ENCODE results near the gene USP34.
"Not testable (repeated sequence)": the region's sequence is repeated elsewhere in the genome, so short reads cannot be mapped to it uniquely, and the experiment has no call there.

USP34 gene

GRCh38 chr2:61244694-61245093 is 226.2 kb downstream of the USP34 start:
- no peak for DNase-seq

- no peak for DNase-seq
These were observed 229.6 kb downstream of the USP34 start for GRCh38 chr2:61241266-61241665.

DNA sequence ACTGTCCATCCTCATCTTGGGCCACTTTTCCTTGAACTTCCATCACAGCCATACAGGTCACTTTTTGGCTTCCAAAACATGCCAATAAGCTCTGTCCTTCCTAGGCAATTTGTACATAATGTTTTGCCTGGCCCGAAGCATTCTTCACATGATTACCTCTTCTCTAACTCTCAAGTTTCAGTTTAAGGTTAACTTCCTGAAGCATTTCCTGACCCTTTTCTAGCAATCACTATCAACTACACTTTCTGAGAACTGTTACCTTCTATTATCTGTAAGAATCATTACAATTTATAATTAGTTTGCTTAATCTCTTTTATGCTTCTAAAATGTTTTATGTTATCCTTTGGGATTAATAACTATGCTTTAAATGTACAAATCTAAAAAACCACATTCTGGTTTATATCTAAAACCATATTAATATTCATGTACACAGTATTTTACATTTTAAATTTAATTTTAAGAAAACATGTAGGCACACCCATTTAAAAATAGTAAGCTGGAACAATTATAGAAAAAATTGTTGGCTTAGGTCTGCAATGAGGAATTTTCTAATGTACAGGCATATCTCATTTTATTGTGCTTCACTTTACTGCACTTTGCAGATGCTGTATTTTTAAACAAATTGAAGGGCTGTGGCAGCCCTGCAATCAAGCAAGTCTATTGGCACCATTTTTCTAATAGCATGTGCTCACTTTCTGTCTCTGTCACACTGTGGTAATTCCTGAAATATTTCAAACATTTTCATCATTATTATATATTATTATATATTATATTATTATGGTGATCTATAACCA is 232.5 kb downstream of the USP34 start:
- no peak for DNase-seq

GRCh38 chr2:61235716-61236115 is 235.2 kb downstream of the USP34 start:
- DNase-seq, result no peak

GRCh38 chr2:61233581-61233980 is 237.3 kb downstream of the USP34 start:
- no peak for DNase-seq

- no peak for DNase-seq
These were observed 241.0 kb downstream of the USP34 start for GRCh38 chr2:61229936-61230335.

GRCh38 chr2:61222567-61222966 is 248.3 kb downstream of the USP34 start:
- DNase-seq, result no peak

- no peak for DNase-seq
These were observed 249.1 kb downstream of the USP34 start for GRCh38 chr2:61221819-61222218.

DNA sequence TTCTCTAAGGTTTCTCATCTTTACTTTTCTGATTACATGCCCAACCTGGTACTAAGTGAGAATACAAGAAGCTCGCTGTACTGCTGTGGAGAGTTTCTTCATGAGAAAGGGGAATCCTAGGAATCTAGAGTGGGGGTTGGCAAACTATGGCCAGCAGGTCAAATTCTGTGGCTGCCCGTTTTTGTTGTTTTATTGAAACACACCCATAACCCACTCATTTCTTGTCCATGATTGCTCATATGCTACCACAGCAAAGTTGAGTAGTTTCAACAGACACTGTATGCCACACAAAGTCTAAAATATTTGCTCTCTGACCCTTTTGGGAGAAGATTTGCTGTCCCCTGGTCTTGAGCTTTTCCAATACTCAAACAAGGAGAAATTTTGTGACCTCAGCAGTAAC is 250.1 kb downstream of the USP34 start:
- DNase-seq, result no peak

DNA sequence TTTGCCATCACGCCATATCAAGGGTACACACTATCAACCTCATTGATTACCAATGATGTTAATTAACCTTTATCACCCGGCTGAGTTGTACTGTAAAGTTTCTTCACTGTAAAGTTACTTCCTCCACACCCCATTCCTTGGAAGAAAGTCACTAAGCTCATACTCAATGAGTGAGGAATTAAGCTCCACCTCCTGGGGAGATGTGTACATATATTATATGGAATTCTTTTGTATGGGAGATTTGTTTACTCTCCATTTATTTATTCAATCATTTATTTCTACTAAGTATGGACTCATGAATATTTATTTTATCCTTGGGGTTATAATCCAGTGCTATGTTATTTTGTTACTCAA is 252.1 kb downstream of the USP34 start:
- no peak for DNase-seq

GRCh38 chr2:61218076-61218816 is 252.6 kb downstream of the USP34 start:
- DNase-seq, result no peak

DNA sequence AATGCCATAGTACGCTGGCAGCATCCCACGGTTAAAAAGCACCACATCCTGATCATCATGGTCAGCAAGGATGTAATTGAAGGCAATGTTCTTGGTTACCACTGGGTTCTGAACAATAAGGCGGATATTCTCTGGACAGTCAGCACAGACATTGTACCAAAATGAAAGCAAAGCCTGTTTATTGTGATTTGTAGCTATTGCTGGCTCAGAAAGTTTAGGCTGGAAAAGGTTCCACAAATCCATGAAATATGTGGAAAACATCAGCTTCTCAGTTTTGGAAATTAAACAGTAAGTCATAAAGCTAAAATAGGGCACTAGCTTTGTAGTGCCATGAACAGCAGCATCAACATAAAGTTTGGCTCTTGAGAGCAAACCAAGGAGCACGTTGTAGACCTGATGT is 256.7 kb downstream of the USP34 start:
- DNase-seq, result no peak

- DNase-seq, result no peak
These were observed 260.4 kb downstream of the USP34 start for GRCh38 chr2:61210332-61210981.

DNA sequence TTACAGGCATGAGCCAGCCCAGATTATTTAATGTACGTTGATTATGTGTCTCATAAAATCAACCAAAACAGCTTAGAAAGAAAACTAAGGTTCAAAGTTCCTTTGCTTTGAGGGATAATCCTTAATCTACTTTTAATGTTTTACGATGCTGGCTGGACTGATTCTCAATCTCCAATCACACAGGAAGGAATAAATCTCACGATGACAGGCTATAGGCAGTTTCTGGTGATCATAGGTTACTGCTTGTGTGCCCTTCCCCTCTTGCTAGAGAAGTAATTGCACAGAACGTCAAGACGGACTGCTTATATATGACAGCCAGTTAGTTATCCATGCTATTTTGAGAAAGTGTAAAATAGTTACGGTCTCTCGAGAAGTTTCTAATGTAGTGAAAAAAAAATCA is 265.8 kb downstream of the USP34 start:
- DNase-seq, result no peak

GRCh38 chr2:61196671-61197070 is 274.2 kb downstream of the USP34 start:
- no peak for DNase-seq

DNA sequence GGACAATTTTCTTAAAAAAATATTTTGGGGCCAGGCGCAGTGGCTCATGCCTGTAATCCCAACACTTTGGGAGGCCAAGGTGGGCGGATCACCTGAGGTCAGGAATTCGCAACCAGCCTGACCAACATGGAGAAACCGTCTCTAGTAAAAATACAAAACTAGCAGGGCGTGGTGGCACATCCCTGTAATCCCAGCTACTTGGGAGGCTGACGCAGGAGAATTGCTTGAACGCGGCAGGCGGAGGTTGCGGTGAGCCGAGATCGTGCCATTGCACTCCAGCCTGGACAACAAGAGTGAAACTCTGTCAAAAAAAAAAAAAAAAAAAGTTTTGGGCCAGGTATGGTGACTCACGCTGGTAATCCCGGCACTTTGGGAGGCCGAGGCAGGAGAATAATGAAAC is 276.2 kb downstream of the USP34 start:
- not testable (repeated sequence) for DNase-seq

DNA sequence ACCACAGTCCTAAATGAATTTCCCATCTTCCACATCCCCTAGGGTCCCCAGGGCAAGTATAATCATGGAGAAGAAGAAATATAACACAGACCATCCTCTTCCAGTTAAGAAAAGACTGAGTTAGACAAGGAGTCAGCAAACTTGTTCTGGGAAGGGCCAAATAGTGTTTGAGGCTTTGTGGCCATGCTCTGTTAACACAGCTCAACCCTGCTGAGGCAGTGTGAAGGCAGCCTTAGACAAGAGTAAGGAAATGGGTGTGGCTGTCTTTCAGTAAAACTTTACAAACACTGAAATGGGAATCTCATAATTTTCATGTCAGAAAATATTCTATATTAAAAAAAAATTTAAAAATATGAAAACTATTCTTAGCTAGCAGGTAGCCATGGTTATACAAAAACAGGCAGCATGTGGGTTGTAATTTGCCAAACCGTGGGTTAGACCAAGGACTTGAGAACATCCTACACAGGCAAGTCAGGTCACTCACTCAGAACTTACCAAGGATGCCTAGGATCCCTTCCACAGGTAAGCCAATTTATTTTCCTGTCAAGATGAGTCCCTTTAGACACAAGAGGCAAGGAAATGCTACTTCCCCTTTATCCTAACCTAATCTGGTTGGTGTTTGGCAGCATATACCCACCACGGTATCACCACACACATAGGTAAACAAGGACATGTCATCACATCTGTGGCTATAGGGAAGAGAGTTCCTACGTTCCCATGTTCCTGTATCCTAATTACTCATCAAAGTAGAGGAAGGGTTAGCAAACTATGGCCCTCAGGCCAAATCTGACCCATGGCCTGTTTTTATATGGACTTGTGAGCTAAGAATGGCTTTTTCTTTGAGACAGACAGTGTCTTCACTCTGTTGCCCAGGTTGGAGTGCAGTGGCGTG is 277.0 kb downstream of the USP34 start:
- DNase-seq, result no peak

DNA sequence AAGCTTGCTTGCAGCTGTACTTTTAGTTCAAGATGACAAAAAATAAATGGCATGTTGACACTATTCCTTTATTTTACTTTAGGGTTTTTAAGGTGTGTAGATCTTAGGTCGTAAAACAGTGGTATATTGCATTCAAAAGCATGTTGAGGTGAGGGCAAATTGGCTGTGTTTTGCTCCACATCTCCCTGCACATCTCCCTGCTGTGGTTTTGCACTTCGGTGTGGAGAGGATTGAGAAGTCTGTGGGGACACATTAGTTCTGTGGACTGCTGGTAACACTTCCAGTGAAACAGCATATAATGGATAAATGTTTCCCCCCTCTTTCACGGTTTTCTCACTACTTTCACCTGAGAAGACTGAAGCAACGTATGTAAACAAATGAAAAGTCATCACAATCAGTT is 283.8 kb downstream of the USP34 start:
- DNase-seq, result no peak

GRCh38 chr2:61185231-61185728 is 285.6 kb downstream of the USP34 start:
- DNase-seq, result no peak

- no peak for DNase-seq
These were observed 286.6 kb downstream of the USP34 start for GRCh38 chr2:61184263-61184662.

DNA sequence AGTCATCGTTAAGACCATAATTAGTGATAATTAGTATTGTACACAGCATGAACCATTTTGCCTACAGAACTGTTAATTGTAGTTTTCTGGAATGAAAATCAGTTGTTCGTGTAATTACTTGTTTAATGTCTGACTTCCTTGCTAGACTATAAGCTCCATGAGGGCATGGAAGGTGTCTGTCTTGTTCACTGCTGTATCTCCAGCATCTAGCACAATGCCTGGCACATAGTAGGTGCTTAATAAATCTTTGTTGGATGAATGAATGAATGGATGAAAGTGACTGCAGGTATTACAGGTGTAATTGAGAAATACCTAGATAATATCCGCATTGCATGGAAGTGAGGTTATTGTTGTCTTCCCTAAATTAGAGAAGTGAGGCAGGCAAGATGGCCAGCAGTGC is 287.1 kb downstream of the USP34 start:
- DNase-seq, result no peak

- no peak for DNase-seq
These were observed 288.9 kb downstream of the USP34 start for GRCh38 chr2:61182059-61182383.
